Neuronal stem cell (in vitro differentiated cells): ENCODE results near the gene STARD7.

ENCODE experiments used
- DNase-seq: peaks from one replicate; pipeline ENCODE4 v3.0.0-alpha.2; 2013; ENCODE audit warnings: low spot score
- H2AFZ ChIP-seq: one replicate; pipeline ENCODE4 v1.6.1; 2013; ENCODE audit warnings: mild to moderate bottlenecking, low read length, inconsistent platforms
- H2AK5ac ChIP-seq: 2 replicates; pipeline ENCODE4 v1.6.1; 2013; ENCODE audit warnings: low read depth, mild to moderate bottlenecking, inconsistent platforms, low read length, moderate library complexity, mixed read lengths
- H2BK120ac ChIP-seq: 2 replicates; pipeline ENCODE4 v1.6.1; 2013; ENCODE audit warnings: low read depth, mild to moderate bottlenecking, inconsistent platforms, low read length, moderate library complexity, mixed read lengths
- H2BK12ac ChIP-seq: one replicate; pipeline ENCODE4 v1.6.1; 2013; ENCODE audit warnings: low read length, inconsistent platforms
- H2BK15ac ChIP-seq: 2 replicates; pipeline ENCODE4 v1.6.1; 2013; ENCODE audit warnings: mild to moderate bottlenecking, low read length, inconsistent platforms, mixed read lengths
- H2BK5ac ChIP-seq: one replicate; pipeline ENCODE4 v1.6.1; 2013; ENCODE audit warnings: inconsistent platforms, mild to moderate bottlenecking, low read length, moderate library complexity
- H3K14ac ChIP-seq: one replicate; pipeline ENCODE4 v1.6.1; 2013; ENCODE audit warnings: low read length, inconsistent platforms
- H3K18ac ChIP-seq: 2 replicates; pipeline ENCODE4 v1.6.1; 2013; ENCODE audit warnings: low read length, inconsistent platforms
- H3K23ac ChIP-seq: 2 replicates; pipeline ENCODE4 v1.6.1; 2013; ENCODE audit warnings: low read depth, mild to moderate bottlenecking, mixed read lengths, low read length, inconsistent platforms; ENCODE audit not compliant: poor library complexity
- H3K27ac ChIP-seq: replicated peaks from 3 replicates; pipeline ENCODE4 v1.5.1; 2013; ENCODE audit warnings: low read length, inconsistent platforms
- H3K27me3 ChIP-seq, 3 experiments: 2 replicates each; pipeline ENCODE4 v1.6.1; 2013; ENCODE audit warnings: low read length in 3 of 3, mild to moderate bottlenecking in 2 of 3, inconsistent platforms in 1 of 3, low read depth in 1 of 3, mixed read lengths in 1 of 3, moderate library complexity in 1 of 3; ENCODE audit not compliant: control insufficient read depth in 3 of 3, insufficient read depth in 3 of 3
- H3K36me3 ChIP-seq, 2 donors: replicated peaks in 1 of 2; 2 replicates each; pipeline ENCODE4 v1.6.1; 2013; ENCODE audit warnings: low read length in 2 of 2; ENCODE audit not compliant: control insufficient read depth in 2 of 2, insufficient read depth in 2 of 2
- H3K4ac ChIP-seq: 2 replicates; pipeline ENCODE4 v1.6.1; 2013; ENCODE audit warnings: inconsistent platforms, mild to moderate bottlenecking, low read length, moderate library complexity
- H3K4me1 ChIP-seq, 2 donors: 1 replicate in 1 of 2; 2 replicates in 1 of 2; pipeline ENCODE4 v1.6.1; 2013; ENCODE audit warnings: low read length in 2 of 2, low read depth in 1 of 2; ENCODE audit not compliant: control insufficient read depth in 2 of 2, insufficient read depth in 1 of 2
- H3K4me2 ChIP-seq: one replicate; pipeline ENCODE4 v1.6.1; 2013; ENCODE audit warnings: mild to moderate bottlenecking, low read length, inconsistent platforms; ENCODE audit not compliant: insufficient read depth, poor library complexity, severe bottlenecking
- H3K4me3 ChIP-seq, 2 donors: 2 replicates each; pipeline ENCODE4 v1.5.1; 2013; ENCODE audit warnings: low read length in 2 of 2, mild to moderate bottlenecking in 2 of 2, inconsistent platforms in 1 of 2, moderate library complexity in 1 of 2
- H3K79me1 ChIP-seq: one replicate; pipeline ENCODE4 v1.6.1; 2013; ENCODE audit warnings: low read depth, mild to moderate bottlenecking, inconsistent platforms, low read length, moderate library complexity
- H3K9ac ChIP-seq: one replicate; pipeline ENCODE4 v1.6.1; 2013; ENCODE audit warnings: mild to moderate bottlenecking, low read depth, low read length, inconsistent platforms; ENCODE audit not compliant: poor library complexity
- H3K9me3 ChIP-seq, 2 donors: replicated peaks in 1 of 2; 2 replicates each; pipeline versions ENCODE3 to v1.6.1; 2013; ENCODE audit warnings: low read length in 2 of 2, mild to moderate bottlenecking in 2 of 2, inconsistent platforms in 1 of 2, low read depth in 1 of 2, mixed read lengths in 1 of 2, moderate library complexity in 1 of 2; ENCODE audit not compliant: control insufficient read depth in 2 of 2, insufficient read depth in 1 of 2
- H4K8ac ChIP-seq: one replicate; pipeline ENCODE4 v1.6.1; 2013; ENCODE audit warnings: low read depth, mild to moderate bottlenecking, inconsistent platforms, low read length, moderate library complexity
- H4K91ac ChIP-seq: one replicate; pipeline ENCODE4 v1.6.1; 2013; ENCODE audit warnings: low read length, low read depth, mild to moderate bottlenecking, inconsistent platforms; ENCODE audit not compliant: poor library complexity
- WGBS, 2 donors: extraction: QIAGEN DNeasy Blood & Tissue Kit; methylation state at CpG; one replicate each; pipeline ENCODE4 v1.1.7; 2013; ENCODE audit warnings: missing lambda C conversion rate in 2 of 2, mixed read lengths in 1 of 2; ENCODE audit not compliant: insufficient read length in 2 of 2, insufficient replicate concordance in 1 of 2; ENCODE audit errors: extremely low coverage in 2 of 2; 5-methylcytosine and 5-hydroxymethylcytosine counted together

STARD7 gene

DNA sequence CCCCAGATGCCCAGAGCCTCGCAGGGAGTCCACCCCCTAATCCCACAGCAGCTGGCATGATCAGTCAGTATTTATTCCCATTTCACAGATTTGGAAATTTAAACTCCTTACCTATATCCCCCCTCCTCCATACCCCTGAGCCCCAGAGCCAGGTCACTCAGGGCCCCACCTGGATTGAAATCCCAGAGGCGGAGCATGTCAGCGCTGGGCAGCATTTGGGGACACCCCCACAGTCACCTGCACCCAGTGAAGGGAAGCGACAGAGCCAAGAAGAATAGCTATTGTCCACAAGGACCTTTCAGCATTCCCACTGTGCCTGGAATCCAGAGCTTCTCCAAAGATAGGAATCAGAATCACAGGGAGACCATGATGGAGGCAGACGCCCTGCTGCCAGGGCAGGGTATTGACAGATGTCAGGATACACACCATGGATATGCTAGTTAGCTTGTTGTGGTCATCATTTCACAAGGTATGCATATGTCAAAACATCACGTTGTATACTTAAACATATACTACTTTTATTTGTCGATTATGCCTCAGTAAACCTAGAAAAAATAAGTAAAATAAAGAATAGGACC is 69.4 kb downstream of the STARD7 start:
- Histone ChIP-seq H2BK120ac (no peak overlapping the region), H3K4ac (no peak overlapping the region), H3K4me3 (no peak overlapping the region), H3K18ac (no peak overlapping the region), H2AK5ac (no peak overlapping the region), H3K9me3 (no peaks in the 10 kb centered on the region), H4K91ac (no peak overlapping the region), H2BK5ac (no peak overlapping the region), H3K36me3 (no peaks in the 10 kb centered on the region), H3K79me1 (no peaks in the 10 kb centered on the region), H3K4me1 (no peaks in the 10 kb centered on the region), H3K9ac (no peak overlapping the region), H2BK15ac (no peak overlapping the region), H3K14ac (no peak overlapping the region), H2AFZ (no peak overlapping the region), H3K27me3 (peaks cover 0 to 65% (median 3%) of the 10 kb centered on the region in 3 experiments), H3K27ac (no peak overlapping the region), H3K23ac (no peak overlapping the region), H2BK12ac (no peak overlapping the region), H4K8ac (no peak overlapping the region), H3K4me2 (no peak overlapping the region)
- no CpG with 5 or more reads among the region's 7 CpGs for WGBS, 2 donors
- no peak for DNase-seq

DNA sequence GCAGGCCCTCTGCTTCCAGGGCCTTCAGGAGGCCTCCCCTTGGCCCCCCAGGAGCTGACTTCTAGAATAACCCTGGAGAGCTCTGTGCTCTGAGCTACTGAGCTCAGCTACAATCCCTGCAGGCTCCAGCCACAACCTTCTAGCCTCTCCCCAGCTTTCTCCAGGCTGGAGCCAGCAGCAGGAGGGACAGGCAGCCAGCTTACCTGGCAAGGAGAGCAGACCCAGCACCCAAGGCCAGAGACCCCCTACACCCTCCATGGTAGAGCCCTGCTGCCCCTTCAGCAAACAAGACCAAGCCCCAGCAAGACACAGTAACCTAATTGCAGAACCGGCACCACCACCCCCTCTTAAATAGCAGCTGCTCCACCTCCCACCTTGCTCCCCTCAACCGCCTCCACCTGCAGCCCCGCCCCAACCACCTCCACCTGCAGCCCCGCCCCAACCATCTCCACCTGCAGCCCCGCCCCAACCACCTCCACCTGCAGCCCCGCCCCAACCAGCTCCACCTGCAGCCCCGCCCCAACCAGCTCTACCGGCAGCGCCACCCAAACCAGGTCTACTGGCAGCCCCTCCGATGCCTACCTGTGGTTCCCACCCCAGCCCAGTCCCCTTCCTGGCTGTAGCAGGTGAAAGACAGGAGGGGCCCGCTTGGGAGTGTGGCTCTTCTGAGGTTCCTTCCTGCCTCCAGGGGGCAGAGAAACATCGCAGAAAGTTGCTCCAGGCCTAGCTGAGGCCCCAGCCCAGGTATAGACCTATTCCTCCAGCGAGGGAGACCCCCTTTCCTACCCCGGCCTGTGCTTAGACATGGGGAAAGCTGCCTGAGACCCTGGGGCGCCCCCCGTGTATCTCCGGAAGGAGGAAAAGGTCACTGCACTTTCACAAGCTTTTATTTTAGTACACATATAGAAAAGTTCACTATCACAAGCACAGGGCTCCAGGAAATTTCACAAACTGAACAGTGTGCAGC is 70.2 kb downstream of the STARD7 start, which contains the start of gene ASTL:
Gene ASTL (minus strand): TSS at position 324 of the 967 bp plus-strand sequence. CDS start 66 bp downstream, at position 258.
- Histone ChIP-seq H3K4me1 (no peaks in the 10 kb centered on the region), H3K4ac (no peak within 1 kb of the TSS), H3K9ac (peak within 1 kb of the TSS; percentile 9), H2BK5ac (no peak within 1 kb of the TSS), H4K91ac (no peak within 1 kb of the TSS), H3K23ac (no peak within 1 kb of the TSS), H3K36me3 (no peaks in the 10 kb centered on the region), H3K9me3 (peaks cover 0 to 2% of the 10 kb centered on the region in 2 donors), H3K27ac (no peak within 1 kb of the TSS), H3K4me3 (no peak within 1 kb of the TSS), H3K18ac (peak within 1 kb of the TSS; percentile 16), H2AFZ (no peak within 1 kb of the TSS), H3K4me2 (no peak within 1 kb of the TSS), H4K8ac (no peak within 1 kb of the TSS), H2BK12ac (no peak within 1 kb of the TSS), H2BK120ac (peak within 1 kb of the TSS; percentile 36), H3K27me3 (peaks cover 0 to 64% (median 2%) of the 10 kb centered on the region in 3 experiments), H2AK5ac (peak within 1 kb of the TSS; percentile 85), H2BK15ac (peak within 1 kb of the TSS; percentile 46), H3K79me1 (no peaks in the 10 kb centered on the region), H3K14ac (peak within 1 kb of the TSS; percentile 44)
- WGBS, 2 donors, result no CpG with 5 or more reads among the region's 17 CpGs
- no peak for DNase-seq

GRCh38 chr2:96137321-96138178 is 71.1 kb downstream of the STARD7 start:
- Histone ChIP-seq H2BK5ac (no peak overlapping the region), H3K27me3 (peaks cover 0 to 63% (median 2%) of the 10 kb centered on the region in 3 experiments), H3K36me3 (no peaks in the 10 kb centered on the region), H3K4me2 (no peak overlapping the region), H3K4ac (no peak overlapping the region), H3K14ac (peak overlapping the region; percentile 44), H3K79me1 (no peaks in the 10 kb centered on the region), H3K9ac (peak overlapping the region; percentile 9), H3K4me3 (no peak overlapping the region), H2BK15ac (peak overlapping the region; percentile 46), H2BK120ac (peak overlapping the region; percentile 36), H3K27ac (no peak overlapping the region), H4K8ac (no peak overlapping the region), H3K18ac (no peak overlapping the region), H4K91ac (no peak overlapping the region), H3K4me1 (no peaks in the 10 kb centered on the region), H2AFZ (no peak overlapping the region), H3K9me3 (peaks cover 0 to 2% of the 10 kb centered on the region in 2 donors), H3K23ac (no peak overlapping the region), H2AK5ac (peak overlapping the region; percentile 85), H2BK12ac (no peak overlapping the region)
- DNase-seq, result no peak
- WGBS, 2 donors, result no CpG with 5 or more reads among the region's 15 CpGs
